HG02763 (cell line): Measurements from ENCODE around the gene PIMREG.

Experiments
- ATAC-seq: cut with Tn5 transposase; IDR thresholded peaks from one replicate; pipeline ENCODE4 v1.9.1; 2021; ENCODE audit warnings: mild to moderate bottlenecking, moderate library complexity; ENCODE audit not compliant: unreplicated experiment

PIMREG gene

GRCh38 chr17:6460531-6461161, 16.4 kb downstream of the PIMREG start:
- ATAC-seq: no peak

DNA sequence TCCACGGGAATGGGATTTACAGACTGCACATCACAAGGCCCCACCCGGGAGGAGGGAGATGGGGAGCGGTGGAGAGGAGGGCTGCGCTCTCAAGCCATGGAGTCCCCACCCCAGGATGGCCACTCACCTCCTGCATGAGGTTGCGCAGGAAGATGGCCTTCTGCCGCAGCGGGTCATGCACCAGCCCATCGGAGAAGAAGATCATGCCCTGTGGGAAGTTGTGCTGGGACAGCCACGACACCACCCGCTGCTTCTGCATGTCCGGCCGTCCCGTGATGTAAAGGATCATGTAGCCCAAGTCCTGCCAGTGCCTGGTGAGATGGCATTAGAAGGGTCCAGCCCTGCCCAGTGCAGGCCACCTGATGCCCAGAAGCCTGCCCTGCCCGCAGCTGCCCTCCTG, 17.0 kb downstream of the PIMREG start:
- no peak for ATAC-seq

GRCh38 chr17:6461792-6462524, 17.7 kb downstream of the PIMREG start:
- no peak for ATAC-seq

- ATAC-seq: no peak
Observed at GRCh38 chr17:6462692-6463091, 18.4 kb downstream of the PIMREG start.

GRCh38 chr17:6463616-6464445, 19.6 kb downstream of the PIMREG start:
- ATAC-seq: no peak

DNA sequence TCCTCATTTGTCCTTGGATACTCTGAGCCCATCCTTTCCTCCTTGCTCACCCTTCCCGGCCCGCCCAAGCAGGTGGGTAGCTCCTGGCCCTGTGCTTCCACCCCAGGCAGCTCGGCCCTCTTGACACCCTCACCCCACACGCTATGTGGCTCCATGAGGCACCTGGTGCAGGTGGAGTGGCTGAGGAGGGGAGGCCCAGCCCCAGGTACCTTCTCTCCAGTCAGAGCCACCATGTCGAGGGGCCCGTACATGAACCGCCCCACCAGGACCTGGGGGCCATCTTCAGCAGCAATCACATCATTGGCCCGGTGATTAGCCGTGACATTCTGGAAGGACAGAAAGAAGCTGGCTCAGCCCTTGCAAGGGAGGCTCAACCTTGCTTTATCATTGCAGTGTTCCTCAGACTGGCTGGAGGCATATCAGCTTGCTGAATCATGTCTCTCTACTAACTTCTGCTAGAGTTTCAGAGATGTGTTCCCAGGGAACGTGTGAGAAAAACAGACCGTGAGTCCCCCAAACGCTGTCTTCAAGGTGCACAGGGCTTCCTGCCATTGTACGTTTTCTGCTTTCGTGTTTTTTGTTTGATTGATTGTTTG, 20.3 kb downstream of the PIMREG start:
- no peak for ATAC-seq

- no peak for ATAC-seq
Observed at GRCh38 chr17:6465206-6466003, 21.1 kb downstream of the PIMREG start.

- ATAC-seq: no peak
Observed at GRCh38 chr17:6467567-6467966, 23.3 kb downstream of the PIMREG start.

GRCh38 chr17:6468051-6468790, 24.0 kb downstream of the PIMREG start:
- ATAC-seq: no peak

DNA sequence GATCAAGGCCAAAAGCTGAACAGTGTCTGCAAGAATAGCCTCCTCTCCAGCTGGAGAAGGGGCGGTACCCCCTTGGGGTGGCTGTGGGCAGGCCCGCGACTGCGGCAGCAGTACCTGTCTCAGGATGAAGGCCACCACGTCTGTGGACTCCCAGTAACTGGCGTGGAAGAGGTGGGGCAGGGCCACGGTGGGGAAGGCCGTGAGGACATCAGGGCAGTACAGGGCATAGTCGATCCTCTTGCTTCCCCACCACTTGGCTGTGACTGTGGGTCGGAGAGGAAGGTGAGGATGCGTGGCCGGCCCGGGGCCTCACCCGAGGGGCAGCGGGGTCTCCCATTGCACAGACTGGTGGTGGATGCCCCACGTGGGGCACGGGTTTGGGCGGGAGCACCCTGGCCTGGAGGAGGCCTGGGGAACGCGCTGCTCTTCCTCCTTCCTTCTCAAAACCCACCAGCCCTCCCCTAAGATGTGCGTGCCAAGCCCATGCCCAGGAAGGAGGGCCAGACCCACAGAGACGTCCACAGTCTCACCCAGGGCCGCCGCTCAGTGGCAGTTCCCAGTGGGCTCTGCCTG, 26.0 kb downstream of the PIMREG start:
- no peak for ATAC-seq

DNA sequence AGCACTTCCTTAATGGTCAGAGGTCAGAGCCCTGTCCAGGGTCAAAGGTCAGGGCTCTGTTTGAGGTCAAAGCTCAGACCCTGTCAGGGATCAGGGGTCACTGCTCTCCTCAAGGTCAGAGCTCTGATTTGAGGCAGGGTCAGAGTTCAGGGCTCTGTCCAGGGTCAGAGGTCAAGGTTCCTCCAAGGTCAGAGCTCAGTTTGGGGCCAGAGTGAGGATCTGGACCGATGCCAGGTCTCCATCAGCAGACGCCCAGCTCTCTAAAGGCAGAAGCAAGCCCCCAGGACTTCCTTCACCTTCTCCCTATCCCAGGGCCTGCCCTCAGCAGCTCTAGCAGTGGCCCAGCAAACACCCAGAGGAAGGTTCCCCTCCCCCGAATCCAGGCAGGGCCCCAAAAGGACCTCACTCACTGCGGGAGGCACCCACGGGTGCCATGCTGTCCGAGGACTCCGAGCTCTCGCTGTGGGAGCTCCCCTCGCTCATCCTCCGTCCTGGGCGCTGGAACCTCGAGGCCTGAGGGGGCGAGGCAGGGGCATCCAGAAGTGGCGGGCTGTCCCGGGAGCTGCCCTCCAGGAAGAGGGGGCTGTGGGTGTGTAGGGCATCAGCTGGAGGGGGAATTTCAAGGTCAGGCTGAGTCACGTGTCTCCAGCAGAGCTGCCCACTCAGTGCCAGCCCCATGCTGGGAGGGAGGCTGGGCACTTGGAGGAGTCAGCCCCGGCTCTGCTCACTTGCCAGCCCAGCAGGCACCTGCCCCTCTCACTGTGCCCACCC, 26.7 kb downstream of the PIMREG start:
- ATAC-seq: no peak

DNA sequence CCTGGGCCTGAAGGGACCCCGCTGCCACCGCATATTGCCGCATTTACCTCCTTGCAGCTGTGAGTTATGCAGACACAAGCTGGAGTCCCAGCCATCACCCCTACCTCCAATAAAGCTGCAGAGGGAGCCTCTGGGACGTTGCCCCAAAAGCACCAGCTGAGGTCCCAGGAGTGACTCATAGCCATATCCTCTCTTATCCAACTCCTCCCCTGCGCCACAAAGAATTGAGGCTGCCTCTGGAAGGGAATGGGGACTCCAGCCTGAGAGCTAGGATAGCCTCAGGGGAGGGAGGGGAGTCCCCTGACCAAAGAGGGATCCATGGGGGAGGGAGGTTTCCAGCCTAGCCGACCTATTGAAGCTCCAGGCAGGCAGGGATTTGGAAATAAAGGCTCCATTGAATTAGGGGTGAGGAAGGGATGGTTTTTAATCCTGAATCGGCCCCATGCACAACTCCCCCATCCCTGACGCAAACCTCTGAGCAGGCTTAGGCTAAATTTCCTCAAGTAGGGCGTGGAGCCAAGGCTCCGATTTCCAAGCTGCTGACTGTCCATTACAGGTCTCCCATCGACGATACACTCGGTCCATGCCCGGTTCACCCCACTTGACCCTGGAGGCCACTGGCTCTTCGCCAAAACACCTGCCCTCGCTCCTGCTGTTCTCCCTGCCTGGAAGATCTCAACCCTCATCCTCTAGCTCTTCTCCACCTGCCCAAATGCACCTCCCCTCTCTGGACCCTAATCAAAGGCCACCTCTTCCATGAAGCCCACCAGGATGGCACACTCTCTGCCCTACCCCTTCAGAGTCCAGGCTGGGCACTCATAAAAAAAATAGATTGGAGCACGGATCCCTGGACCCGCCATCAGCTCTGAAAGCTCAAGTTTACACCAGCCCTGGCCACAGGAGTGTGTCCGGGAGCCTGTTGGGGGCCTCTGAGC, 27.5 kb downstream of the PIMREG start:
- ATAC-seq: no peak

DNA sequence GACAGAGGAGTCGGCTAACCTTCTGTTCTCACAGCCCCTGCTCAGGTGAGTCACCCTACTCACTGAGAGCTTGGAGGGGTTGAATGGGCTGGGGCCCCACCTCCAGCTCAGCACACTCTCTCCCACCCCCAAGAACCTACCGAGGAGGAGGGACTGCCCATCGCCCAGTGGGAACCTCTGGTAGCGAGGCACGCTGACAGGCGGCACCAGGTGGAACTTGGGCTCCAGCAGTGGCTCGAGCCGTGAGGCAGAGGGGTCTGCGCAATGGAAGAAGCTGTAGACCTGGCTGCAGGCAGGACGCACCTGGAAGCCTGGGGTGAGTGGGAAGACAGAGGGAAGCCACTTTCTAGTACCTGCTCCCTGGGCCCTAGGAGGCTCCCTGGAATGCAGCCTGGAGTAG, 28.3 kb downstream of the PIMREG start:
- no peak for ATAC-seq

DNA sequence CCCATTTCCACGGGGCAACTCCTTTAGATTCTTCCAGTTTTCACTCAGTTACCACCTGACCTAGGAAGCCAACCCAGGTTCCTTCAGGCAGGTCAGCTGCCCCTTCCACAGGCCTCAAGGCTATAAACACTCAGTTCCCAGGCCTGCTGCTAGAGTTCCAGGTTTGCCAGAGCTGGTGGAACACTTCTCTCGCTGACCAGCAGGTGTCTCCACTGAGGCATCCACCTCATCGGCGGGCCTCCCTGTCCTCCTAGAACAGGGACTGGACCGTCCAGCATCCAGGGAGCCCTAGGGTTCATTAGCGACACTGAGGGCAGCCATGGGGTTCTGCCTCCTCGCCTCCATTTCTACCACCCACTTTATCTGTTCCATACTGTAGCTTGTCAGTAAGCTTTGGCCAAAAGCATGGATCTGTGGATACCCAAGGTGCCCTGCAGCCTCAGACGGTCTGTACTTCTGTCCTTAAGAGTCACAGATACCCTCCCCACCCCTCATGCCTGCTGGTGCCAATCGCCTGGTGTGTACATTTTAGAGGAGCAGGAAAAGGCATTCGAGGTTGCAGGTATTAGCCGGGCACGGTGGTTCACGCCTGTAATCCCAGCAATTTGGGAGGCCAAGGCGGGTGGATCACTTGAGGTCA, 29.0 kb downstream of the PIMREG start:
- ATAC-seq: no peak

DNA sequence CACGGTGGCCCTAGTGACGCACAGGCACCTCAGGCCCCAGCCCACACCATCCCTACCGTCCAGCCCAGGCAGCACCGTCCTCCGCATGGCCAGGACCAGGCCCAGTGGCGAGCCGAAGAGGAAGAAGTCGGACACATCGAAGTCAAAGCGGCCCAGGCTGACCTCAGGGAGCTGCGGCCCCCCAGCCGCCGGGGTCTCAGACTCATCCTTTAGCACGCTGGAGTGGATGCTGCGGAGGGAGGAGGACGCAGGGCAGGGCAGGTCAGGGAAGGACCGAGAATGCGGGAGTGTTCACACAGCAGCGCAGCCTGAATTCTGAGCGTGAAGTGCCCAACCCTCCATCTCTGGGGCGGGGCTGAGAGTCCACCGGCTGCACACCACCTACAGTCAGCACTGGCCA, 30.1 kb downstream of the PIMREG start:
- ATAC-seq: no peak

GRCh38 chr17:6474906-6475305, 30.7 kb downstream of the PIMREG start:
- ATAC-seq: no peak

GRCh38 chr17:6475411-6475810, 31.2 kb downstream of the PIMREG start:
- ATAC-seq: no peak
